ENCODE measurements around the gene RABGAP1L. TPM values are rescaled to one million over a fixed set of nuclear protein-coding genes. Genes with fewer than 3 reads are reported as not detected.
"Not testable (repeated sequence)": the region's sequence is repeated elsewhere in the genome, so short reads cannot be mapped to it uniquely, and the experiment has no call there.

The RABGAP1L gene
- polyA plus RNA-seq, 3 donors, result 35.2 to 75.3 (median 63.3) TPM

DNA sequence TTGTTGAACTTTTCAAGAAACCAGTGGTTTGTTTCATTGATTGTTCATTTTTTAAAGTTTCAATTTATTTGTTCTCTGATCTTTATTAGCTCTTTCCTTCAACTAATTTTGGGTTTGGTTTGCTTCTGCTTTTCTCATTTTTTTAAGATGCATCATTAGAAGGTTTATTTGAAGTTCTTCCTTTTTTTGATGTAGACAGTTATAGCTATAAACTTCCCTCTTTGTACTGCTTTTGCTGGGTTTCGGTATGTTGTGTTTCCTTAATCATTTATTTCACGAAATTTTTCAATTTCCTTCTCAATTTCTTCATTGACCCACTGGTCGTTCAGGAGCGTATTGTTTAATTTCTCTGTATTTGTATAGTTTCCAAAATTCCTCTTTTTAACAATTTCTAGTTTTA lies 155.1 kb downstream of the RABGAP1L start:
- Histone ChIP-seq H3K36me3 (replicated peaks in 1 of 2; ENCODE audit: control insufficient read depth in 1 of 2, insufficient read depth in 2 of 2, low read length in 2 of 2) (peaks cover 0 to 17% of the 10 kb centered on the region in 2 donors), H3K9ac (ENCODE audit: insufficient read depth, low read length, poor library complexity, severe bottlenecking) (no peak overlapping the region), H3K4me3 (replicated peaks in 1 of 3; ENCODE audit: low read depth in 2 of 3, low read length in 3 of 3) (no peak overlapping the region), H3K27me3 (ENCODE audit: control insufficient read depth in 2 of 2, insufficient read depth in 2 of 2, low read length in 2 of 2) (no peaks in the 10 kb centered on the region), H4K20me1 (ENCODE audit: insufficient read depth, low read length) (no peaks in the 10 kb centered on the region), H3K9me3 (replicated peaks in 1 of 2; ENCODE audit: control insufficient read depth in 1 of 2, insufficient read depth in 1 of 2, low read length in 2 of 2) (peaks cover 17 to 45% of the 10 kb centered on the region in 2 donors), H2AFZ (ENCODE audit: insufficient read depth, low read depth, low read length, poor library complexity, severe bottlenecking) (no peak overlapping the region), H3K4me1 (ENCODE audit: control insufficient read depth in 1 of 2, insufficient read depth in 2 of 2, low read length in 2 of 2) (no peaks in the 10 kb centered on the region), H3K4me2 (replicated peaks; ENCODE audit: extremely low read depth, low read length, poor library complexity, severe bottlenecking) (no peak overlapping the region), H3K79me2 (ENCODE audit: insufficient read depth, low read length) (no peaks in the 10 kb centered on the region), H3K27ac (ENCODE audit: low read depth in 1 of 2, low read length in 2 of 2) (no peak overlapping the region)
- peaks cover 31 to 60% (median 52%) of the 10 kb centered on the region in 7 donors for H3K9me3 Mint-ChIP-seq
- peaks cover 30 to 45% of the 10 kb centered on the region in 2 donors for H3K36me3 Mint-ChIP-seq
- DNase-seq, result no peak
- no CpG with 5 or more reads among the region's 4 CpGs for WGBS (ENCODE audit: insufficient coverage)
- H3K4me1 Mint-ChIP-seq, result peaks cover 8% of the 10 kb centered on the region
- peaks cover 0 to 2% (median 1%) of the 10 kb centered on the region in 3 donors for H3K27me3 Mint-ChIP-seq (ENCODE audit: low read depth in 3 of 3)
- peak overlapping the region in 1 of 7 donors; percentile 18 for H3K27ac Mint-ChIP-seq
- TF ChIP-seq CTCF (IDR thresholded peaks at IDR 0.05), result no peak
- no peak overlapping the region for H3K4me3 Mint-ChIP-seq
- intact Hi-C loops (cut with micrococcal nuclease), result no loop called here

DNA sequence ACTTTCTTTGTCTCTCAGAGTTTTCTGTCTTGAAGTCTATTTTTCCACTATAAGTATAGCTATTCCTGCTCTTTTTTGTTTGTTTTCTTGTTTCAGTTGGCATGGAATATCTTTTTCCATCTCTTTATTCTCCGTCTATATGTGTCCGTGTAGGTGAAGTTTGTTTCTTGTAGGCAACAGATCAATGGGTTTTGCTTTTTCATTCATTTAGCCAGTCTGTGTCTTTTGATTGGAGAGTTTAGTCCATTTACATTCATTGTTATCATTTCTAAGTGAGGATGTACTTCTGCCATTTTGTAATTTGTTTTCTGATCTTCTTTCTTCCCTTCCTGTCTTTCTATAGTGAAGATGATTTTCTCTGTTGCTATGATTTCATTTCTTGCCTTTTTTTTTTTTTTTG lies 155.9 kb downstream of the RABGAP1L start:
- H3K4me3 ChIP-seq (replicated peaks in 1 of 3; ENCODE audit: low read depth in 2 of 3, low read length in 3 of 3), result no peak overlapping the region
- no peak overlapping the region for H3K4me2 ChIP-seq (replicated peaks; ENCODE audit: extremely low read depth, low read length, poor library complexity, severe bottlenecking)
- H3K27me3 ChIP-seq (ENCODE audit: control insufficient read depth in 2 of 2, insufficient read depth in 2 of 2, low read length in 2 of 2), result no peaks in the 10 kb centered on the region
- H4K20me1 ChIP-seq (ENCODE audit: insufficient read depth, low read length), result no peaks in the 10 kb centered on the region
- Mint-ChIP-seq H3K4me1 (peaks cover 8% of the 10 kb centered on the region), H3K27ac (no peak overlapping the region), H3K36me3 (peaks cover 34 to 48% of the 10 kb centered on the region in 2 donors), H3K9me3 (peaks cover 36 to 64% (median 59%) of the 10 kb centered on the region in 7 donors), H3K4me3 (no peak overlapping the region), H3K27me3 (ENCODE audit: low read depth in 3 of 3) (peaks cover 0 to 2% (median 1%) of the 10 kb centered on the region in 3 donors)
- H3K4me1 ChIP-seq (ENCODE audit: control insufficient read depth in 1 of 2, insufficient read depth in 2 of 2, low read length in 2 of 2), result no peaks in the 10 kb centered on the region
- no peak overlapping the region for H3K27ac ChIP-seq (ENCODE audit: low read depth in 1 of 2, low read length in 2 of 2)
- peaks cover 0 to 25% of the 10 kb centered on the region in 2 donors for H3K36me3 ChIP-seq (replicated peaks in 1 of 2; ENCODE audit: control insufficient read depth in 1 of 2, insufficient read depth in 2 of 2, low read length in 2 of 2)
- H3K9me3 ChIP-seq (replicated peaks in 1 of 2; ENCODE audit: control insufficient read depth in 1 of 2, insufficient read depth in 1 of 2, low read length in 2 of 2), result peaks cover 18 to 53% of the 10 kb centered on the region in 2 donors
- intact Hi-C loops (cut with micrococcal nuclease), result no loop called here
- WGBS (ENCODE audit: insufficient coverage), result no CpG with 5 or more reads among the region's 2 CpGs
- H3K9ac ChIP-seq (ENCODE audit: insufficient read depth, low read length, poor library complexity, severe bottlenecking), result no peak overlapping the region
- H3K79me2 ChIP-seq (ENCODE audit: insufficient read depth, low read length), result no peaks in the 10 kb centered on the region
- TF ChIP-seq CTCF (IDR thresholded peaks at IDR 0.05), result no peak
- DNase-seq, result no peak
- H2AFZ ChIP-seq (ENCODE audit: insufficient read depth, low read depth, low read length, poor library complexity, severe bottlenecking), result no peak overlapping the region

- peaks cover 36 to 45% of the 10 kb centered on the region in 2 donors for H3K36me3 Mint-ChIP-seq
- H3K27me3 ChIP-seq (ENCODE audit: control insufficient read depth in 2 of 2, insufficient read depth in 2 of 2, low read length in 2 of 2); H3K27ac ChIP-seq (ENCODE audit: low read depth in 1 of 2, low read length in 2 of 2); H3K4me1 ChIP-seq (ENCODE audit: control insufficient read depth in 1 of 2, insufficient read depth in 2 of 2, low read length in 2 of 2); H3K27me3 Mint-ChIP-seq (ENCODE audit: low read depth in 3 of 3); H2AFZ ChIP-seq (ENCODE audit: insufficient read depth, low read depth, low read length, poor library complexity, severe bottlenecking); intact Hi-C loops (cut with micrococcal nuclease); H3K79me2 ChIP-seq (ENCODE audit: insufficient read depth, low read length); H3K27ac Mint-ChIP-seq; H3K4me1 Mint-ChIP-seq; H3K4me3 ChIP-seq (replicated peaks in 1 of 3; ENCODE audit: low read depth in 2 of 3, low read length in 3 of 3); DNase-seq; H4K20me1 ChIP-seq (ENCODE audit: insufficient read depth, low read length); H3K4me3 Mint-ChIP-seq; H3K9ac ChIP-seq (ENCODE audit: insufficient read depth, low read length, poor library complexity, severe bottlenecking); H3K4me2 ChIP-seq (replicated peaks; ENCODE audit: extremely low read depth, low read length, poor library complexity, severe bottlenecking): not testable (repeated sequence)
- peaks cover 0 to 54% of the 10 kb centered on the region in 2 donors for H3K36me3 ChIP-seq (replicated peaks in 1 of 2; ENCODE audit: control insufficient read depth in 1 of 2, insufficient read depth in 2 of 2, low read length in 2 of 2)
- H3K9me3 Mint-ChIP-seq, result peaks cover 33 to 58% (median 44%) of the 10 kb centered on the region in 7 donors
- H3K9me3 ChIP-seq (replicated peaks in 1 of 2; ENCODE audit: control insufficient read depth in 1 of 2, insufficient read depth in 1 of 2, low read length in 2 of 2), result peaks cover 32 to 52% of the 10 kb centered on the region in 2 donors
- 100% methylated on average over 1 of the region's 3 CpGs for whole genome bisulfite sequencing (ENCODE audit: insufficient coverage)
Measured at GRCh38 chr1:174320897-174321296, 161.6 kb downstream of the RABGAP1L start.

All from CD14-positive monocyte (primary cell).